Raji (cell line): ENCODE data around the gene LGI4.
A peak's percentile ranks its signal among the peaks of the same experiment; 100 is the strongest.

Experiments
- POLR2A ChIP-seq: IDR thresholded peaks from 2 replicates; pipeline ENCODE4 v1.6.1; 2011; ENCODE audit warnings: low read depth, low read length, control low read depth; ENCODE audit not compliant: insufficient read depth

LGI4 gene

DNA sequence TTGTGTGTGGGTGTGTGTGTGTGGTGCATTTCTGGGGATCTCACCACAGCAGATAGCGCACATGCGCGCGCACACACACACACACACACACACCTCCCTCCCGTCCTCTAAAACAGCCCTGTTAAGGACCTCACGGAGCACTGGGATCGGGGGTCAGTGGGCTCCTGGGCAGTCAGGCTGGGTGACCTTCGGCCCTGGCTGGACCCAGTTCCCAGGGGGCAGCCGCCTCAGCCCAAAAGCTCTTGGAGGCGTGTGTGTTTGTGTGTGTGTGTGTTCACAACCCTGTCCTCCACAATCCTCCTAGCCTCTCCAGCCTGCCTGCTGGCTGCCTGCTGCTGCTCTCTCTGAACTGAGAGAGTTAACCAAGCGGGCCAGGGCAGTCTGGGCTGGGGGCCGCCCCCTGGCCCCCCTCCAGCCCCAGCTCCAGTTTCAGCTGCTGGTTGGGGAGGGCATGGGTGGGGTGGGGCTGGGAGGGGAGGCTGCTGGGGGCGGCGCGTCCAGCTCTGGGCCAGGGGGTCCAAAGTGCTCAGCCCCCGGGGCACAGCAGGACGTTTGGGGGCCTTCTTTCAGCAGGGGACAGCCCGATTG, 3.5 kb upstream of the LGI4 start, which contains the start of gene FXYD1:
Gene FXYD1, plus strand, starts transcription at position 520 of the 588 bp plus-strand sequence. CDS start 1,256 bp downstream, outside the sequence.
- no peak for TF ChIP-seq POLR2A

DNA sequence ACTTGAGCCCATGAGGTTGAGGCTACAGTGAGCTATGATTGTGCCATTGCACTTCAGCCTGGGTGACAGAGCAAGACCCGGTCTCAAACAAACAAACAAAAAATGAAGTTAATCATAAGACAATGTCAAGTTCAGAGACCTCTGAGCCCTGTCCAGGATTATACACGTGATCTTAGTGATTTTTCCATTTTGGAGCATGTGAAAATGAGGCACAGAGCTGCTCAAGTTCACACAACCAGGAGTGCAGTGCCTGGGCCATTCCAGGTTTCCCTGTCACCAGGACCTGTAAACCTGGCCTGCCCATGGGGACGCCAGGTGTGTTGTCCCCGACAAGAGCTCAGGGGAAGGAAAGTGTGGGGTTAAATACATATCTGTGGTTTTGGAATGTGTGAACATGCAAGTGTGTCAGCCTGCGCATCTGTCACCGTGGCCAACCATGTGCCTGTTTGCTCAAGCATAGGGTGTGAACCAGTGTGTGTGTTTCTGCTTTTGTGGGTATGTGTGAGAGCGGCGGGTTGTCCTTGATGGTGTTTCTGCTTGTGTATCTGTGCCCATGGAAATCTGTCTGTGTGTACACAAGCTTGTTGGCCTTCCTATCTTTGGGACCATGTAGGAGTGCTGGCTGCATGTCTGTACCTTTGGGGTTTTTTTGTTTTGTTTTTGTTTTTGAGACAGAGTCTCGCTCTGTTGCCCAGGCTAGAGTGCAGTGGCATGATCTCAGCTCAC, 2.3 kb upstream of the LGI4 start:
- TF ChIP-seq POLR2A, result no peak

DNA sequence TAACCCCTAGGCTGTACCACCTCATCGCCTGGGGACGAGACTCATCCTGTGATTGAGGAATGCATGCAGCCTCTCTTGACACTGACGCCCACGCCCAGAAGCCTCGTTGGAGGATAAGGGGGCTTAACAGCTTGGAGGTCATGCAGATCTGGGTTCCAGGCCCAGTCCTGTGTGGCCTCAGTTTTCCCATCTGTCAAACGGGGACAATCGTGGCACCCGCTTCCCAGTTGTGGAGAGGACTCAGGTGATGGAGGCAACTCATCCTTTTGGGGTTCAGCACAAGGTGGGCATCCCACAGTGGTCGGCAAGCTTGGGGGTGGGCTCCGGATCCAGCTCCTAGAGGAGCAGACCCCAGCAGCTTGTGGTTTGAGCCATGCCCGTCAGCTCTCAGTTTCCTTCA, 1.4 kb upstream of the LGI4 start:
- TF ChIP-seq POLR2A, result no peak

DNA sequence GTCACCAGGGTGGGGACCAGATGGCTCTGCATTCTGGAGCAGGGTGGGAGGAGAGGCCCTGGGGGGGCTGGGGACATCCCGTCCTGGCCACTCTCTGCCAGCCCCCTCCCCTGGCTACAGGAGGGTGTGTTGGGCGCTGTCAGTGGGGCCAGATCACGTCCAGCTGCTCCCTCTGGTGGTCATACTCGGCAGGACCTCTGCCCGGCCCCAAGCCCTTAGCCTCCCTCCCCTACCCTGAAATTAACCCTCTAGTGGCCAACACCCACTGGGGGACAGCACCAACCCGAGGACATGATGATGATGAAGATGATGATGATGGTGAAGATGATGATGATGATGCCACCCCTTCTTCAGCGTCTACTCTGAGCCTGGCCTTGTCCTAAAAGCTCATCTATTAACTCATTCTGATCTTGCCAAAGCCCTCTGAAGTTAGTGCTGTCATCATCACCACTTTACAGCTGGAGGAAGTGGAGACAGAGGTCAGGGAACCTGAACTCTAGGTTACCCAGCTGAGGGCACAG, 590 bp upstream of the LGI4 start:
- no peak for TF ChIP-seq POLR2A

DNA sequence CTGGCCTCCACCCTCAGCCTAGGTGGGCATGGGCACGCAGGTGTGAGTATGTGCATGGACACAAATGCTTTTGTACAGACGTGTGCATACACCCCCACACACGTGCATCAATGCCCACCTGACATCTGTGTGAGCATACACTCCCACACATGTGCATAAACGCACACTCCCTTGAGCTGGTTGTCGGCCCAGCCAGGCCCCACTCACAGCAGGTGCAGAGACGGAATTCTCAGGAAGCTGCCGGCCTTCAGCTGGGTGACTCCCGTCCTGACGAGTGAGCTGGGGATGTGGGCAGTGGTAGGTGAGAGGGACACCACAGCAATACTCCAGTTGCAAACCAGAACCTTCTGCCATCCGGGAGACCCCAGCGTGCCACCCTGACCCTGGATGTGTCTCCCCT, 1.0 kb downstream of the LGI4 start:
- no peak for TF ChIP-seq POLR2A

DNA sequence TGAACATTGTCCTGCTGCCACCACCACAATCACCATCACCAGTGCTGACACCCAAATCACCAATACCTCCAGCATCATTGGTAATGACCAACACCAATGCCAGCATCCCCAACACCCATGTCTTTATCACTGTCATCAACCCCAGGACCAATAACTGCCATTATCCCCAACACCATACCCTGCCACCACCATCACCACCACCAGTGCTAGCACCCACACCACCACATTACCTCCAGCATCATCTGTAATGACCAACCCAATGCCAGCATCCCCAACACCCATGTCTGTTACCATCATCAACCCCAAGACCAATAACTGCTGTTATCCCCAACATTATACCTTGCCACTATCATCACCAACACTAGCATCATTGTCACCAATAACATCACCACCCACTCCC, 2.6 kb downstream of the LGI4 start:
- TF ChIP-seq POLR2A, result no peak

DNA sequence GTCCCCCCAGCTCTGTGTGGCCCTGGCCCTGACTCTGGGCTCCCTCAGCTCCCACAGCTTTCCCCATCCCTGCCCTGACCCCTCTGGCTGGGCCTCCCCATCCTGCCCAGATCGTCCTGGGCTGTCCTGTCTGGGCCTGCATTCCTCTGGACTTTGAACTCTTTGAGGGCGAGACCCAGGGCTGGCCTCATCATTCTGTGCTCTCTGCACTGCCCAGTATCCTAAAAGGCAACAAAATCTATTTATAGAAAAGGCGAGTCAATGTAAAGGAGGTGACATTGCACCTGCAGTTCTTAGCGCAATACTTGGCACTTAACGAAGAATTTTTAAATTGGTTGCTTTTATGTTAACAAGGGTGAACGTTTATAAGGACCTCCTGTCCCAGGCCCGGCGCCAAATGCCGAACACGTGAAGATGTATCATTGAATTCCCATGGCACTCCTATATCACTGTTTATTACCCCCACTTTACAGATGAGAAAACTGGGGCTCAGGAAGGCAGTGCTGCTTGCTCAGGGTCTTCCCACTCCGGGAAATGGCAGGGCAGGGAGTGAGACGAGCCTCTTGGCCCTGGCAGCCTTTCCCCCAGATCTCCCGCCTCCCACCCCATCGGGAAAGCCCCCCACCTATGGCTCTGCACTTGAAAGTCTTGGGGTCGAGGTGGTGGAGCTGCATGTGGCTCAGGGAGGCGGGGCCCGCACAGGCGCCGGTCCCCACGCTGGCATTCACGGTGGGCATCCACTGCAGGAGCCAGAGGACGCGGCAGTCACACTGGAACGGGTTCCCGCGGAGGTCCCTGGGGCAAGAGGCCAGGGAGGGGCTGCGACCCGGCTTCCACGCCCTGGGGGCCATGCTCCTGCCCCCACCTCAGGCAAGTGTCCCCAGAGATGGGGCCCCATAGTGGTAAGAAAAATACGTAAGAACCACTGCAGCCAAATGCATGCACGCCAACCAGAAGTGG, 3.8 kb downstream of the LGI4 start:
- TF ChIP-seq POLR2A, result no peak

DNA sequence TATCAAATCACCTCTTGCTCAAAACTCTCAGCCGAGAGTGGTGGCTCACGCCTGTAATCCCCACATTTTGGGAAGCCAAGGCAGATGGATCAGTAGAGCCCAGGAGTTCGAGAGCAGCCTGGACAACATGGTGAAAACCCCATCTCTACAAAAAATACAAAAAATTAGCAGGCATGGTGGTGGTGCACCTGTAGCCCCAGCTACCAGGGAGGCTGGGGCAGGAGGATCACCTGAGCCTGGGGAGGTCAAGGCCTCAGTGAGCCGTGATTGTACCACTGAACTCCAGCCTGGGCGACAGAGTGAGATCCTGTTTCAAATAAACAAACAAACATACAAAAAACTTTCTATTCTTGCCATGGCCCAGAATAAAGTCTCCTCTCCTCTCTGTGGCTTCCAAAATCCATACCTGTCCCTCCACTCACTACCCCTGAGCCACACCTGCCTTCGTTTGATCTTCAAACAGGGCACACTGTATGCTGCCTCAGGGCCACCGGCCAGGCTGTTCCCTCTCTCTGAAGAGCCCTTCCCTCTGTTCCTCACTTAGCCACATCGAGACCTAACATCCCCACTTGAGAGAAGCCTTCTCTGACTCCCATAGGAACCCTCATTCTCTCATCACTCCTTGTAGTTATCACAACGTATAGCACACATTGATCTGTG, 6.3 kb downstream of the LGI4 start:
- no peak for TF ChIP-seq POLR2A

DNA sequence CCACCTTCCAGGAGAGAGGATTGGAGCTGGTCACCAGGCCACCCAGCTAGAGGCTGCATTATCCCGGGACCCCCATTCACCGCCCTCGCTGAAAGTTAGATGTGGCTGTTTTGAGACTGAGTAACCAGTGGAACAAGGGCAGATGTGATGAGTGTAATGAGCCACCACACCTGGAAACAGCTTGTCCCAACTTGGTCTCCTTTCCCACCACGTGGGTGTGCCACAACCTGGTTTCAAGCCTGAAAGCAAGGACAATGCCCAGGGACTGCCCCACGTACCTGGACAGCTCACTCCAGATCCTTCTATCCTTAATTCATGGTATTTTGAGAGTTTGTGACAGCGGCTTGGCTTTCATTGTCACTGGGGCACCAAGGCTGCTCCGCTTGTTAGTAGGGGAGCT, 7.0 kb downstream of the LGI4 start:
- TF ChIP-seq POLR2A, result no peak

DNA sequence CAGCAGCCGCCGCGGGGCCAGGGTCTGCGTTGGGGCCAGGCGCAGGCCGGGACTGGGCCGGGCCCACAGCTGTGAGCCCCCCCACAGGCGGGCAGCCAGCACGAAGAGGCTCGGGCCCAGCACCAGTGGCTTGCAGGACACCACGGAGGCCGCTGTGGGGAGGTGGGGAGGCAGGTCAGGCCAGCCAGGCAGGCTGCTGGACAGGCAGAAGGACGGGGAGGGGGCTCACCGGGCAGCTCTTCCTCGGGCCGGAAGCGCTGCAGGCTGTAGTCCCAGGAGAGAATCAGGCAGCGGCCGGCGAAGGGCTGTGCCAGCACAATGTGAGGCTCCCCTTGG, 8.3 kb downstream of the LGI4 start:
- no peak for TF ChIP-seq POLR2A

DNA sequence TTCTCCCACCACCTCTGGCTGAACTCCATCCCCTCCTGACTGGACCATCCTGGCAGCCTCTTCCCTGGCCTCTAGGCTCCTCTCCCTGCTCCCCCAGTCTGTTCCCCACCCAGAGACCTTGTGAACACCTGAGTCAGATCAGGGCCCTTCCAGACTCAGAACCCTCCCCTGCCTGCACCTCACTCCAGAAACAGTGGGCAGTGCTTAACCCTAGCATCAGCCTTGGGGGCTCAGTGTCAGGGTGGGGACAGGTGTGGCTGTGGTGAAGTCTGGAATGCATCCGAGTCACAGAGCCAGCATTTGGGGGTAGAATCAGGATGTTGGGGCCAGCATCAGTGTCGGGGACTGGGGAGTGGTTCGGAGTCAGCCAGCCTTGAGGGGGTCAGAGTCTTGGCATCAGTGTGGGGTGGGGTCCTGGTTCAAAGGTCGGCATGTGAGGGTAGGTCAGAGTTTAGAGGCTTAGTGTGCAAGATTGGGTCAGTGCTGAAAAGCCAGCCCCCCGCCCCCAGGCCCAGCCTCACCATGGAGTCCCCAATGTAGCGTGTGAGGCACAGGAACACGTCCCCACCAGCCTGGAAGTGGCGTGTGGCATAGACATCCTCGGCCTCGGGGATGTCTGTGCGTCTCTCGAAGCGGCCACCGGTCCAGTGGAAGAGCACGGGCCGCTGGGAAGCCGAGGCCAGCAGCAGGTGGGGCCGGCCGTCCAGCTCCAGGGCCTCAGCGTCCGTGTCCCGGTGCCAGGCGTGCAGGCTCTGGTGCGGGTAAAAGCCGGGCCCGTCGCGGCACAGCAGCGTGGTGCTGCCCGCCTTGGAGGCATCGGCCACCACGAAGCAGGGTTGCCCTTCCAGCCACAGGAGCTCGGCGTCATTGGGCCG, 8.9 kb downstream of the LGI4 start:
- TF ChIP-seq POLR2A, result no peak

DNA sequence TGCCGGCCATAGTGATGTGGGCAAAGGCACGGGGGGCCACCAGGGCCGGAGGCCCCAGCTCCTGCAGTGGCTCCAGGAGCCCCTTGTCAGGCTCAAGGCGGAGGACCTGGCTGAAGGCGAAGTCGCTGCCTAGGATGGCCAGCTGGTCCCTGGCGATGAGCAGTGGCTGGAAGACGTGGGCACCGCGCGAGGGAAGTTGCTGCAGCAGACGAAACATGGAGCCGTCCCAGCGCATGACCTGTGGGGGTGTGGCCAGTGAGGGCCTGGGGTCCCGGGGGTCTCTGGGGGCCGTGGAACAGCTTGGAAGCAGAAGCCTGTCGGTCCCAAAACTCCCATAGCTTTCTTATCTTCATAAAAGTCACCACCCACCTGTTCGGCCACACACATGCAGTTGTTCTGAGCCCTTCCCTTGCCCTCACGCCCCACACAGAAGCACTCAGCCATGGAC, 9.6 kb downstream of the LGI4 start:
- TF ChIP-seq POLR2A, result no peak

DNA sequence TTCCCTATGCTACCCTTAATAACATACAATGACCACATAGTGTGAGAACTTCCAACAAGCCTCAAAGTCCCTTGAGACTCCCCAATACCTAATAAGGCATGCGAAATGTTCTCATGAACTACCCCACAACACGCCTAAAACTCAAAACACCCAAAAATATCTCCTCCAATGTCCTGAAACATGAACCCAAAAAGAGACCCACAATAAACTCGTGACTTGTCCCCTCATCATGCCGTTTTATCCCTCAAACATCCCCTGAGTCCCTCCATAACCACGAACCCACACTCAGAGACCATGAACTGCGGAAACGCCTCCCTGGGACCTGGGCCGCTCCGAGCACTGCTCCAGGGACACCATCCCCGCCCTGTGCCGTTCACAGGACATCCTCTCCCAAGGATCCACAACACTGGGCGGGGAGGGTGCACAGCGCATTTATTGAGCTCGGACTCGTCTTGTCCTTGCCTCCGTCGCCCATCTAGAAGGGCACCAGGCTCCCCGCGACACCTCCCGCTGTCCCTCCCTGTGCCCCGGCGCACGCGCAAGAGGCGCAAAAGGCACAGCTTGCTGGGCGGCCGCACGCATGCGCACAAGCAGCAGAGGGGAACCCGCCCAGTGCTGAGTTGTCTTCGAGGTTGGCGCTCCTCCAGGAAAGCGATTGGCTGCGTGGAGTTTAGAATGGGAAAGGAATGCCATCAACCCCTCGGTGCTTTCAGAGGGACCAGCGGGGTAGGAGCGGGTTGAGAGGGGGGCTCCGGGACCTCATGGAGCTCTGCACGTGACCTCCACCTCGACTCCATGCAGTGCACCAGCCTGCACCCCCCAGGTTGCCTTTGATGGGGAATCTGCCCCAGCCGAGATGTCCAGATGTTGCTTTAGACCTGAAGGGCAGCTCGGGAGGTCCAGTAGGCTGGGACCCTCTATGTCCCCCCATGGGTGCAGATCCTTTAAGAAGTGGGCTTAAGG, 10.5 kb downstream of the LGI4 start:
- TF ChIP-seq POLR2A, result peak; percentile 83
